PC-3 (cell line): Measurements from ENCODE around the gene GALNS.

Experiments used
- EZH2 ChIP-seq: fragments of 300-600 bp; sonication (generic); IDR thresholded peaks from one replicate; pipeline ENCODE4 v1.6.1; 2017; ENCODE audit warnings: antibody characterized with exemption, mild to moderate bottlenecking, low read length; ENCODE audit not compliant: unreplicated experiment
- EZH2phosphoT487 ChIP-seq: fragments of 300-600 bp; sonication (generic); IDR thresholded peaks from 2 replicates; pipeline ENCODE4 v1.6.1; 2018; ENCODE audit warnings: mild to moderate bottlenecking, antibody characterized with exemption, low read length, borderline replicate concordance
- TF ChIP-seq, protein P1 (sequence below): fragments of 300-600 bp; sonication (generic); conservative IDR thresholded peaks from 2 replicates; pipeline ENCODE4 v1.5.1; 2017; ENCODE audit warnings: antibody characterized with exemption, low read depth, mild to moderate bottlenecking, low read length

DNA sequence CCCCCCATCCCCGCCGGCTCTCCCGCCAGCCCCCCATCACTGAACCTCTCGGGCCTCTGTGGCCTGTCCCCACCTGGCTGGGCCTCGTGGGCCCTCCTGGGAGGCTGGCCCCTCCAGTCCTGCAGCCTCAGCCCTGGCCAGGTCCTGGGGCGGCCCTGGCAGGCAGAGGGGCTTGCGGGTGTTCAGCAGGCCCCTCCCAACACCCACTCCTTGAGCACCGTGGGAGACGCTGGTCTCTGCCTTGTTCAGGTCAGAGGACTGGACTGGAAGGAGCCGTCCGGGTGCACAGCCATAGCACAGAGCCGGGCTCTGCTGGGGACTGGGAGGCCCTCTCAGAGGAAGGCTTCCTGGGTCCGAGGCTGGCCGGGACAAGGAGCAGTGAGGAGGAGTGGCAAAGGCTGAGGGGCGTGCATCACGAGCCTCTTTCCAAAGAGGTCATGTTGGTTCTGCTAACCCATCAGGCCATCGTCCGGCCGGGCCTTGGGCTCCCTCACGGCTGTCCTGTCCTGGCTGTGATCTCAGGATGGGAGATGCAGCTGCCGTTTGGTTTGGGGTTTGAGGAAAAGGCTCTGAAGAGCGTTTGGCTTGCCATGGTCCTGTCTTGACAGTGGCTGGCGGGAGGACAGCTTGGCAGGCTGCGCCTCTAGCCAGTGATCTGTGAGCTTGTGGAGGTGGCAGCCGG is 16.0 kb upstream of the GALNS start:
- TF ChIP-seq EZH2 (no peak), EZH2phosphoT487 (no peak)
- TF ChIP-seq, protein P1, sequence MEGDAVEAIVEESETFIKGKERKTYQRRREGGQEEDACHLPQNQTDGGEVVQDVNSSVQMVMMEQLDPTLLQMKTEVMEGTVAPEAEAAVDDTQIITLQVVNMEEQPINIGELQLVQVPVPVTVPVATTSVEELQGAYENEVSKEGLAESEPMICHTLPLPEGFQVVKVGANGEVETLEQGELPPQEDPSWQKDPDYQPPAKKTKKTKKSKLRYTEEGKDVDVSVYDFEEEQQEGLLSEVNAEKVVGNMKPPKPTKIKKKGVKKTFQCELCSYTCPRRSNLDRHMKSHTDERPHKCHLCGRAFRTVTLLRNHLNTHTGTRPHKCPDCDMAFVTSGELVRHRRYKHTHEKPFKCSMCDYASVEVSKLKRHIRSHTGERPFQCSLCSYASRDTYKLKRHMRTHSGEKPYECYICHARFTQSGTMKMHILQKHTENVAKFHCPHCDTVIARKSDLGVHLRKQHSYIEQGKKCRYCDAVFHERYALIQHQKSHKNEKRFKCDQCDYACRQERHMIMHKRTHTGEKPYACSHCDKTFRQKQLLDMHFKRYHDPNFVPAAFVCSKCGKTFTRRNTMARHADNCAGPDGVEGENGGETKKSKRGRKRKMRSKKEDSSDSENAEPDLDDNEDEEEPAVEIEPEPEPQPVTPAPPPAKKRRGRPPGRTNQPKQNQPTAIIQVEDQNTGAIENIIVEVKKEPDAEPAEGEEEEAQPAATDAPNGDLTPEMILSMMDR, result no peak
